GM12878 (cell line): ENCODE measurements around the gene ECT2L.

Experiments
- NFXL1 ChIP-seq: fragments of 450-650 bp; IDR thresholded peaks from 2 replicates; pipeline ENCODE4 v1.6.1; 2017; ENCODE audit warnings: antibody characterized with exemption, mild to moderate bottlenecking, borderline replicate concordance
- NR2C2 ChIP-seq: IDR thresholded peaks from 2 replicates; pipeline ENCODE4 v1.6.1; 2011; ENCODE audit warnings: borderline replicate concordance, low read depth; ENCODE audit not compliant: control insufficient read depth, insufficient read length

- TF ChIP-seq NFXL1 = no peak
- no peak for TF ChIP-seq NR2C2
These were observed at the start of gene ECT2L for GRCh38 chr6:138795809-138796603.
